GM19035 (cell line): ENCODE results near the gene CALCR.
"Not testable (repeated sequence)": the region's sequence is repeated elsewhere in the genome, so short reads cannot be mapped to it uniquely, and the experiment has no call there.

Experiments
- ATAC-seq: cut with Tn5 transposase; IDR thresholded peaks from one replicate; pipeline ENCODE4 v1.9.1; 2021; ENCODE audit not compliant: unreplicated experiment

The CALCR gene

DNA sequence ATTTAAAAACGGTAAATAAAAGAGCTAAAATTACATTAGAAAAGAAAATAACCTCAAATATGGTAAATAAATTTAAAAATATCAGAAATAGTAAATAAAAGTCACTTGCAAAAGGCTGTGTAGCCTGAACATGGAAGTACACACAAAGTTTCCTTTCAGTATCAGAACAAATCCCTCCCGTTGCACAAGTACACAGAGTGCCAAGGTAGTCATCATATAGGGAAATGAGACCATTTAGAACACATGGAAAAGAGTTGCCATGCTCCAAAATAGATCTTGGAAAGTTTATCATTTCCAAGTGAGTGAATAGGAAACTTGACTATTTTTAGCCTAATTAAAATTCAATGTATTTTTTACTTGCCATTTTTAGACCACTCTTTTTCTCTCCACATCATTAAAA lies 11.6 kb downstream of the CALCR start:
- ATAC-seq = no peak

DNA sequence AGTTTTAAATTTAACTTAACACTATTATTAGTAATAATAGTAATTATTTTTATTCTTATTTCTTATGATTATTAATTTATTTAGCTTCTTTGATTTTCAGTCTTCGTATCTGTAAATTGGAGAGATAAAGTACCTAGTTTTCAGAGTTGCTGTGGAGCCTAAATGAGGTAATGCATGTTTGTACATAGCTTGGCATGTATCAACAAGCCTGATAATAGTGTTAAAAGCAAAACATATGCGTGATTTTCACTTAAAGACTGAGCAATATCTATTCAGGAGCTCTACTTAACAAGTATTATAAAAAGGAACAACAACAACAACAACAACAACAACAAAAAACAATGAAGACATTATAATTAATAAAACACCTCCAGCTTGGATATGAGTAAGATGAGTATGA lies 12.4 kb downstream of the CALCR start:
- no peak for ATAC-seq

DNA sequence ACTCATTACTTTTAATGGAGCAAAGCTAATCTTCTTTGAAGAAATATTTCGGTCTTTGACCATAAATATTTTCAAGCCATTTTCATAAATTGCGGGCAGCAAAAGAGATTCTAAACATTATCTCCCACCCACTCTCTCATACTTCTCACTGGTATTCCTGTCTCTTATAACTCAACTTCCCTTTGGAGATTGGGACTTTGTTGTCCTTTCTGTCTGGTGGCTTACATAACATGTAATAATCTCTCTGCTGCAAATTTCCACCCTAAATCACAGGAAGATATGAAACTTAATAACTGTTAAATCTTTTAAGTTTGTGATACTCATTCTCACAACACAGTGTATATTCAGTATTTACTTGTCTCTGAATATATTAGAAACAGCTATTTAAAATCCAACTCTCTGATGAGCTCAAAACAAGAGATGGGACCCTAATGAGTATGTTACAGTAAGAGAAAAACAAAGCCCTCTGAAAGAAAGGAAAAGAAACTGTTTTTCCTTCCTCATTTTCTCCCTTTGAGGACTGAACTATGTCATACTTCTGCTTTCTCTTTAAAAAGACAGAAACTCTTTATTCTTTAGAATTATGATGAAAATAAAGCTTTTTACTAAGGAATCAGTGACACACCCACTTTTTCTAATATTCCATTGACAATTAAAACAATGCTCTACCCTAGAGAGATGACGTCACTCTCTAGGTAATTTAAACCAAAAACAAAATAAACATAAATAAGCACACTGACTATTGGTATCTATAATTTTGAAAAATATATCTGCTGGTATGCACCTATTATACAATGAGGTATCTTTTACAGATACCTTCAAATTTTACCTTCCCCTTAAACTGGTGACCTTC lies 14.7 kb downstream of the CALCR start:
- ATAC-seq = no peak

DNA sequence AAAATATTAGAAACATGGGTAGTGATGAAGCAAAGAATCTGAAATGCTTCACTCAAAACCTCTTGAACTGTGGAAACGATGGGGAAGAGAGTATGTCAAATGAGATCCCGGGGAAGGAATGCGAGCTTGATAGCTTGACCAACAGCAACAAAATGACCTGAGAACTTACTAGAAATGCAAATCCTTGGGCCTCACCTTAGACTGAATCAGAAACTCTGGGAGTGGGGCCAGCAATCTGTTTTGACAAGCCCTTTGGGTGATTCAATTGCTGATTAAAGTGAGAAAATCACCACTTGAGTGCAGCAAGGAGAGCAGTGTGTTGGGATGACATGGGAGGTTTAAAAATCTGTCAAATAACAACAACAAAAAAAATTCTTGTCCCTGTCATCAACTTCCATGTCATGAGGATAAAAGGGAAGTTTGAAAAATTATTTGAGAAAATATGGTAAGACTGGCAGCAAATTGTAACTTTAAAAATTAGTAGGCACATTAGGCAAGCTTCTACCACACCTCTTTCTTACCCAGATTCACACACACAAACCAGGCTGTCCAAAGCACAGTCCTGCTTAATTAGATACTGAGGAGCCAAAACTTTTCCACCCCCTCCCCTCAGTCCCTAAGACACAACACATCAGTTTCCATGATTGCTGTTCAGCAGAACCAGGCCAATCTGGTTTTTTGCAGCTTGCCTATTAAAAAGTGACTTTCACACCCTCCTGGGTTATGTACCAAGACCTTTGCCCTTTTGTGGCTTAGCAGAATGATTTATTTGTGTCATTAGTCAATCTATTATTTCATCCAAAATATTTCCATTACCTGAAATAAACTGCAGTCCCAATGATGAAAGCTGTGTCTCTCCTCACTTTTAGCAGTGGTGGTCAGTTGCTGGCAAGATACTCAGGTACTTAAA lies 15.6 kb downstream of the CALCR start:
- ATAC-seq = no peak

DNA sequence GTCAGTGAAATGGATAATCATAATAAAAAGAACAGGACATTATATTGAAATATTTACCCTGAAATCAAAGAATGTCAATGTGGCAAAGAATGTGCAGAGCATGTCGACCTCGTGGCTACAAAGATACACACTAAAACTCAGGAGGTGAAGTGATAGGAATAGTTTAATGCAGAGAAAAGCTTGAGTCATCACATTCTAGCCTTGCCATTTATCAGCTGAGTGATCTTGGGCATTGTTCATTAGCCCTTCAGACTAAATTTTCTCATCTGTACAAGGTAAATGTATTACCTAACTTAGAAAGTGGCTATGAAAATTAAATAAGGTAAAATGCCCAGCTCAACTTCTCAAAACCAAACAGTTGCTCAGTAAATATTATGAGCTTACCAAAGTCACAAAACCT lies 22.6 kb downstream of the CALCR start:
- ATAC-seq = no peak

DNA sequence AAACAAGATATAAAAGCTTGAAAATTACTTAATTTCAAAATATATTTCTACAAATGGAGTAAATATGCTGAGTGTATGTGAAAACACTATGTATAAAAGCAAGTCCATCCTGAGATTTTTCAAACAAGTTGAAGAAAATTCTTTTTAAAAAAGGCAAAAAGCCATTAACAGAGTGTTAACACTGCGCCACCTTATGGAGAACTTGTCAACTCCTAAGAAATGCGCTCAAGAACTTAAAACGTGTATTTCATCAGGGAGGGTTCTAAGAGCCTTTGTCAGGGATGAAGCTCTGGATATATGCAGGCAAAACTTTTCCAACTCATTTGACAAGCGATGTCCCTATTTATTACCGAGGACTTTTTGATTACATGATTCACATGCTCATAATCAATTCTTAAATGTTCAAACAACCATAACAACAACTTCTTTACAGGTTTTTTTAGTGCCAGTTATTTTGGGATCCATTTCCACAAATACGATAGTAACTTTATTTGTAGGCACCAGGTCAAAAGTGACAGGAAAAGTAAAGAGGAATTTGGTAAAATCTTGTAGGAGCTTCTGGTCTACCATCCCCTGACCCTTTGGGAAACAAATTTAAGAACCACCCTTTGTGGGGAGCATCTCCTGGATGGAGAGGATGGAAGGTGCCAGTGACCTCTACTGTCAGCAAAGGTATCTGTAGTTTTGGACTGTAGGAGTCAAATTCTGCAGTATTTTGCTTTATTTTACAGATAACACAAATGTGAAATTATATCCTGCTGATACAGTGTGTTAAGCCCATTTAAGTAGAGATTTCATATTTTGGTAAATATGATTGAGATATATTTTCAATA lies 23.2 kb downstream of the CALCR start:
- no peak for ATAC-seq

DNA sequence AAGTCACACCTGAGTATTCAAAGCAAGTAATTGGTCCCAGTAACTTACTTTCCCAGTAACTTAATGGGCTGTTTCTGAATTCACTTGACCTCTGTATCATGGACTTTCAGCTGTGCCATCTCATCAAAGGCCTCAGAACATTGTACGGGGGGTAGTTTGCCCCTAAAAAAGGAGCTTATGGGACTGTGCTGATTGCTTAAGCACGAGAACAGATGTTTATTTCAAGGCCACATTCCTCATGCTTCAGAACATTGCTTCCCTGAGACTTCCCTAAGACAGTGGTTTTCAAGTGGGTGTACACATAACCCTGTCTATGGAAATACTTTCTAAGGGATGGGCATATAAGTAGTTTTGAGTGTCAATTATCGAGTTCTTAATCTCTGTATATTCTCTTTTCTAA lies 26.8 kb downstream of the CALCR start:
- ATAC-seq = no peak

DNA sequence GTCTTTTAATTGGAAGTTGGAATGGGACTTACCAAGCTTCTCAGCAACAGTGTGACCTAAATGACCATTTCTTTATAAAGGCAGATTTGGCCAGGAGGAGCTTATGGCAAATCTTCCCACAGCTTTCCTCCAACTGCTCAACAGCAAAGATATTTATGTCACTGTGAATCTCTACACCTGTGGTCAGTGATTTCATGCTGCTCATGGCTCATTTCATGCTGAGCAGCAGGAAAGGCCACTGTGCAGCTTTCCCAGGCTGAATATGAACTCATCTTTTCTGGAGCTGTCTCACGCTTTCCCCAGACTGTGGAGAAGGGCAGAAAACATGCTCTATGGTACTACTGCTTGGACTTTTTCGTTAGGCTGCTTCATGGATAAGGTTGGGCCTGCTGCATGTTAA lies 29.8 kb downstream of the CALCR start:
- no peak for ATAC-seq

DNA sequence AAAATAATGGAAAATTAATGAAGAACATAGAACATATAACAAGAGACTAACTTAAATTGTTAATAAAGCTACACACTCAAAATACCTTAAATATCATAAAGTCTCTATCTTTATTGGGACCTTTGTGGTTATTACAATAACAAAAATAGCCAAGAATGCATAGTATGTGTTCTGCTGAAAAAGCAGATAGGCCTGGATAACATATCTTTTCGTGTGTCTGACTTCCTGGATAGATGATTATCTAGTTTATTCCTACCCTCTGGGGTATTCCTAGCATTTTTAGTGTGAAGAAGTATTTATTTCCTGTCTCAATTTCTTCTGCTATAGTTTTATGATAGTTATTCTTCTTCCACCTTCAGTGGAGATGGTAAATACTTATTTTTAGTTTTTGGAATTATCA lies 36.5 kb downstream of the CALCR start:
- ATAC-seq = no peak

DNA sequence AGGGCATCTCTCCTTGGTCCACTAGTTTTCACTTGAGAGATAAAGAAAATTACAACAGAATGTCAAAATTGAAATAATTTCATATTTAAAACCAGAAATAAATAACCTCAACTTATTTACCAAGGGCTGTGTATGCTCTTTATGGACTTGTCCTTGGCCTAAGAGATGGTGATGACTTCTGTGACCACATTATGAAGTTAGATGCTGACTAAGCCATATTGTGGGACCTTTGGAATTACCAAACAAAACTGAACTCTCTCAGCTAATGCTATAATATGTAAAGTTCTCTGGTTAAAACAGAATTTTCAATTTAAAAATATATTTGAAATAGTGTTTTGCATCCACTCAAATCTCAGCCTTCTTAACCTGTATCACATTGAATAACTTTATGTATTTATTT lies 38.9 kb downstream of the CALCR start:
- no peak for ATAC-seq

DNA sequence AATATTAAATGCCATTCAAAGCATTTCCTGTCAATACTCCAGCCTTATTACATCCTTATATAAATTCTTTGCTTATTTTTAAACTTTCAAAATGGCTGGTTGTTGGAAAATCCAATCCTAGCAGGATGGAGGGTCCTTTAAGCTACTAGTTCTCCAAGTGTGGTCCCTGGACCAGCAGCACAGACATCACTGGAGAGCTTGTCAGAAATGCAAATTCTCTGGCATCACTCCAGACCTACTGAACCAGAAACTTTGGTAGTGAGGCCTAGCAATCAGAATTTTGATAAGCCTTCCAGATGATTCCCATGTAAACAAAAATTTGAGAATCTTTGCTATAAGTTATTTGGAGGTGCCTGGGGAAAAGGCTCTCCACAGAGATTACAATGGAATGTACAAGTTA lies 43.8 kb downstream of the CALCR start:
- no peak for ATAC-seq

DNA sequence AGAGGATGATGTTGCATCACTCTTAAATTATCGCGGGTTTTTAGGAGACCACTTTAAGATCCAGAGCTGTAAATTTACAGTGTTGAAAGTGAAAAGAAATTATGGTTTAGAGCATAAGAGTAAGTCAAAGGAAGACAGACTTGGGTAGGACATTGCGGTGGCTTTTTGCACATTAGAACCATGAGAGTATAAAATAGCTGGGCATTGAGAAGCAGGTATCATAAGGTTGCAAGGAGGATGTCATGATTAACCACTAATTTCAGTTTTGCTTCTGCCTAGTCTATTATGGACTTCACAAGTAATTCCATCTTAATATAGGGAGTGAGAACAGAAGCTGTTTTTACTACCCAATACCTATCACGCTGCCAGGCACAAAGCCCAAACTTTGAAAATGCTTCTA lies 57.7 kb downstream of the CALCR start:
- ATAC-seq = no peak

DNA sequence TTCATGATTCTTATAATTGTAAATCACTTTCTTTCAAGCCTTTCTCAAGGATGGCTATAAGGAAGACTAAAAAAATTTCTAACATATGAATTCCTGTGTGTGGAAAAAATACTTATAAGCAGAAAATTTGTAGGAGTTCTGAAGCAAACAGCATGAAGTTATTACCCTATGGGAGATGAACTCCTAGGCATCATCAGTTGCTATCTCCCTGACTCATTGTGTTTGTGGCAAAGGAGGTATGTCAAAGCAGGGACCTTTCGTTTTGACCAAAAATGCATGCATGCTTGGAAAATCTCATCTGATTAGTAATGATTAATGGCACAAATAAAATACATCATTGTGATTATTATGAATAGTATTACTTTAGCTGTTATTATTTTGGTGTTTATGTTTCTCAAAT lies 59.4 kb downstream of the CALCR start:
- no peak for ATAC-seq

DNA sequence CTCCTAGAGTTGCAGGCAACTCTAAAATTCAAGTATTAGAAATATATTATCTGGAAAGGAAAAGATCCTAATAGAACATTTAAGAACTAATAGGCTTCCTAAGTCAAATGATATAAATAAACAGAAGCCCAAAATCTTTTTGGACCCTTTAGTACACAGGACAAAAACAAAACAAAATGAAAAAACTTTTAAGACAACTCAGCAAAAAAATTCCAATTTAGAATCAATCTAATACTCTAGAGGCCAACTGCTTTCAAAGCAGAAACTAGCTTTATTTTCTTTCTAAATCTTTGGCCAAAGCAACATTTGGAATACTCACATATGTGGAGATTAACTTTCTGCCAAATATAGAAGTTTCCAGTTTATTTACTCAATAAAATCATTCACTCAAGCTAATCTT lies 65.2 kb downstream of the CALCR start:
- no peak for ATAC-seq

DNA sequence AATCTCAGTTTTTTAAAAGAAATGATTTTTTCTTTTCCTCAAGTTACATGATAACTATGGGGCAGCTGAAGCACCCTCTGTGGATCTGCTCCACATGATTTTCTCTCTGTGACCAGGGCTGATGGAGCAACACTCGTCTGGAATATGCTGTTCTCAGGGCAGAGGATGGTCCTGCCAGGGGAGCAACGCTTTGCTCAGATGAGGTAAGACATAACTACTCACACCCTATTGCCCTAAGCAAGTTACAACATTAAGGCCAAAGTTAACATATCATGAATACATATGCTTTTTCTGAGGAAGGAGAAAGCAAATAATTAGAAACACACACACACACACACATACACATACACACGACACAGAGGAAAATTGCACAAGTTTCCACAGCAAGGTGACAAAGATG lies 71.4 kb downstream of the CALCR start:
- ATAC-seq = no peak

DNA sequence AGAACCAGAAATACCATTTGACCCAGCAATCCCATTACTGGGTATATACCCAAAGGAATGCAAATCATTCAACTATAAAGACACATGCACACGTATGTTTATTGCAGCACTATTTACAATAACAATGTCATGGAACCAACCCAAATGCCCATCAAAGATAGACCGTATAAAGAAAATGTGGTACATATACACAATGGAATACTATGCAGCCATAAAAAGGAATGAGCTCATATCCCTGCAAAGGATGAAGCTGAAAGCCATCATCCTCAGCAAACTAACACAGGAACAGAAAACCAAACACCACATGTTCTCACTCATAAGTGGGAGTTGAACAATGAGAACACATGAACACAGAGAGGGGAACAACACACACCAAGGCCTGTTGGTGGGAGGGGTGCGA lies 82.7 kb downstream of the CALCR start:
- ATAC-seq = not testable (repeated sequence)

DNA sequence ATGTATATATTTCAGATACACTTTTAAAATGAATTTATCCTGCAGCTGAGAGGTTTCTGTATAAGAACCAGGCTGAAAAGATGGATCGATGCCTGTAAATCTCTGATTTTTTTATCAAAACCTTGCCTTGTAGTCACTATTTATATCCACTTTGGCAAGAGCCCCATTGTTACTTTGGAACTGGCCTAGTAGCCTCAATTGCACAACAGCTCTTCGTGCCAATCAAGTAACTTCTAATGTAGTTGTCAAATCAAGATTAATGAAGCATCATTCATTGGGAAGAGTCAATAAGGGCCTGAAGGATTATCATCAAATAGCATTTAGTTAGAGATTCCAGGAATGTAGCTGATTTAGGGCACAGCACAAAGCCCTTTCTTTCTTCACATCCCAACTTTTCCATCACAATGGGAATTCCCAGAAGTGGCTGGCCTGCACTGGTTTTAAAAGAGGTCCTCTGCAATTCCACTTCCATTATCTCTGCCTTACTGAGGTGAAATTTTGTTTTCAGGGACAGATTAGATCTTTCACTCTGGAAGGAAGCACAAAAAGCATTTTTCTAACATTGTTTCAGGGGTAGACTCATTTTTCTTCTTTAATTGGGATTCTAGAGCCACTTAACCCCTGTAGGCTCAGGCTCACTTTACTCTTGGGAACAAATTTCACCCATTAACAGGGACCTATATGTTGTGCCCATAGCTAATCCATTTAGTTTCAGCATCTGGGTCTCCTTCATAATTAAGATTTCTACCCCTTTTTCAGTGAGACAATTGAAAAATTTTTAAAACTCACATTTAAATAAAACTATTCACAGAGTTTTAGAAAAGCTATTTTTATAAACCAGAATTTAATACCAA lies 97.8 kb downstream of the CALCR start:
- ATAC-seq = no peak

DNA sequence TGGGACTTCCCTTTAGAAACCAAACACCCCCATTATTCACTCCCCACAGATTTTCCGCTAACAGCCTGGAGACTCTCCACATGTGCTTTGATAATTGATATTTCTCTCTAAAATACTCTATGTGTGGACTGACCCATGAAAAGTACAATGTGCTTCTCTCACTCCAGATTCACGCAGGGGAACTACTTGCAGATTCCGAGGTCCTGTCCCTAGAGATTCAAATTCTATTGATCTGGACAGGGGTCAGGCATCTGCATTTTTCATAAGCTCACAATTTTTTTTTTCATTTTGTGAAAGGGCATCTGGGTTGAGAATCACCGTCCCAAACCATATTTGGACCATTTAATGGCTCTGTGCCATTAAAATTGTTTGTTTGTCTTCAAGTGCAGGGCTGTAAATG lies 98.7 kb downstream of the CALCR start:
- ATAC-seq = no peak

DNA sequence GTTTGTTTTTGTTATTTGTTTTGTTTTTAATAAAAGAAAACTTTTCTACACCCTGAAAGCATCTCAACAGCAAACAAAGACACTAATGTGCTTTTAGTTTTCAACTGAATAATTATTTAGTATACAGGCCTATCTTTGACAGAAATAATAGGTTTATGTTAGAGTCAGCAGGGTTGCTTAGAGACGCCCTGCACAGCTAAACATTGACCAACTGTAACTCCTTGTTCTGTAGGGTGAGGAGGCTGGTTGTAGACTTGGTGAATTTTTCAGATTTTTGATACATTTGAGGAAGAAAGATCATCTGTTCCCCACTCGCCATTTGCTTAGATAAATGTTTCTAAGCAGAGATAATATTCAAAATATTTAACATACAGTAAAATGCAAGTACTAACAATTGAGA lies 103.1 kb downstream of the CALCR start:
- no peak for ATAC-seq

DNA sequence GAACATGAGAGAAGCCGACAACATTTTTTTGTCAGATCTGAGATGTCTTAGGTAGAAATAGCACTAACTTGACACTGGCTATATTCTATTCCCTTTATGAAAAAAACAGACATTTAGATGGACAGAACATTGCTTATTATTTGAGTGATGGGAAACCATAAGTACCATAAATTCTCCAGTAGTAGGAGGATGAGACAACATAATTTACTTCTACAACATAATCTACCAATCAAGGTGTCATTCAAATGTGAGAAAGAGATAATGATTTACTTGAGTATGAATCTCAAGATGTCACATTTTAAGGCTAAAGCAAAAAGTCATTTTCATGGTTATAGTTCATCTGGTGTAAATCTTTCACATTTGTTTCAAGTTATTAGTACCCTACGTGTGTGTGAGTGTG lies 110.8 kb downstream of the CALCR start:
- no peak for ATAC-seq
